ENCODE results near the gene RAB11FIP2. TPM values are rescaled to one million over a fixed set of nuclear protein-coding genes. Genes with fewer than 3 reads are reported as not detected.

Gene RAB11FIP2
- total RNA-seq, 1 donor = 28.5 TPM

DNA sequence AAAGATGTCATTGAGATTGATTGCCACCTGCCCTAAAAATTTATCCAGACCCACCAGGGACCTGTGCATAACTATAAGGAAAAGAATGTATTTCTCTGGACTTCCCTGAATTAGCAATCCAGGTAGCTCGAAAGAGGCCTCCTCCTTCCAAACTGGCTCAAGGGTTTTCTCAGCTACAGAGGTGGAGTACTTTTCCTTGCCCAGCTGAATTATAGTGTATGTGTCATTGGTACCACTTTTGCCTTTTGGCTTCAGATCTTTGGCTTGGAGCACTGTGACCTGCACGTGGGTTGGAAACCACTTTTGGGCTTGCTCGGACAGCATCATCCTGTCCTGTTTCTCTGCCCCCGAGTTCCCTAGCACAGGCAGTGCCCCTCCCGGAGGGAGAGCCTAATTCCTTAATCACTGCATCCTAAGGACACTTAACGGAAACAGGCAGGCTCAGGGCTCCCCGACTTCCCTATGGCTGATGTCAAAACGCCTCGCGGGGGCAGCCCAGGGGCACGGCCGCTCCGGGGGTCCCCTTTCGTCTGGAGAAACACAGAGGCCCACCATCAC is 825 bp downstream of the RAB11FIP2 start:
- H3K4me3 ChIP-seq (ENCODE audit: low read depth, low read length) = peak overlapping the region; percentile 76
- DNase-seq (ENCODE audit: low read depth) = peak; percentile 44
- TF ChIP-seq, protein P1, sequence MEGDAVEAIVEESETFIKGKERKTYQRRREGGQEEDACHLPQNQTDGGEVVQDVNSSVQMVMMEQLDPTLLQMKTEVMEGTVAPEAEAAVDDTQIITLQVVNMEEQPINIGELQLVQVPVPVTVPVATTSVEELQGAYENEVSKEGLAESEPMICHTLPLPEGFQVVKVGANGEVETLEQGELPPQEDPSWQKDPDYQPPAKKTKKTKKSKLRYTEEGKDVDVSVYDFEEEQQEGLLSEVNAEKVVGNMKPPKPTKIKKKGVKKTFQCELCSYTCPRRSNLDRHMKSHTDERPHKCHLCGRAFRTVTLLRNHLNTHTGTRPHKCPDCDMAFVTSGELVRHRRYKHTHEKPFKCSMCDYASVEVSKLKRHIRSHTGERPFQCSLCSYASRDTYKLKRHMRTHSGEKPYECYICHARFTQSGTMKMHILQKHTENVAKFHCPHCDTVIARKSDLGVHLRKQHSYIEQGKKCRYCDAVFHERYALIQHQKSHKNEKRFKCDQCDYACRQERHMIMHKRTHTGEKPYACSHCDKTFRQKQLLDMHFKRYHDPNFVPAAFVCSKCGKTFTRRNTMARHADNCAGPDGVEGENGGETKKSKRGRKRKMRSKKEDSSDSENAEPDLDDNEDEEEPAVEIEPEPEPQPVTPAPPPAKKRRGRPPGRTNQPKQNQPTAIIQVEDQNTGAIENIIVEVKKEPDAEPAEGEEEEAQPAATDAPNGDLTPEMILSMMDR (IDR thresholded peaks at IDR 0.05; ENCODE audit: insufficient read depth, low read depth, low read length) = no peak

DNA sequence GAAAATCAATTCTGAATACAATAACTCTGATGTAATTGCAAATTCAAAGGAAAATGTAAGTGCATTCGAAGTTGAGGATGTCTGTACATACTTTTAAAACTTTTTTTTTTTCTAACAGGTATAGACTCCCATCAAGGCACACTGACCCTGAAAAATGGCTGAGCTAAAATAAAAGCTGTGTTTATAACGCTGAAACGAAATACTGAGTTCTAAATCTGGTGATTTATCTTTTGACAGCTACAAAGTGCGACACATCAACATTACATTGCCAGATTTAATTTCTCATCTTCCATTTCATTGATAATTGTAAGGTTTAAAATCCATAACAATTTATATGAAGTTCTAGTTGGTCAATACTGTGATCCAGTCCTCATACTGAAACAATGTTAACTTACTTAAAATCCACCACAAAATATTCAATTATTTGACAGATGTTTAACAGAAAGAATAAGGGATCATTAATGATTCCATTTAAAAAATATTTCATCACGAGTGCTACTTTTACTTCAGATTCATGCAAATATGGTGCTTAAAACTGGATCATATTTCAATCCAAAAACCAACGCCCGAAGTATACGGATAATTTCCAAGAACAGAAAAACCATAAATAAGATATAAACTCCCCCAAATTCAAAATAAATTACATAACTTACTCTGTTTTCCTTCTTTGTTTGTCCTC is 1.4 kb downstream of the RAB11FIP2 start:
- H3K4me3 ChIP-seq (ENCODE audit: low read depth, low read length) = peak overlapping the region; percentile 76
- TF ChIP-seq, protein P1 (IDR thresholded peaks at IDR 0.05; ENCODE audit: insufficient read depth, low read depth, low read length) = no peak
- peak; percentile 30 for DNase-seq (ENCODE audit: low read depth)

DNA sequence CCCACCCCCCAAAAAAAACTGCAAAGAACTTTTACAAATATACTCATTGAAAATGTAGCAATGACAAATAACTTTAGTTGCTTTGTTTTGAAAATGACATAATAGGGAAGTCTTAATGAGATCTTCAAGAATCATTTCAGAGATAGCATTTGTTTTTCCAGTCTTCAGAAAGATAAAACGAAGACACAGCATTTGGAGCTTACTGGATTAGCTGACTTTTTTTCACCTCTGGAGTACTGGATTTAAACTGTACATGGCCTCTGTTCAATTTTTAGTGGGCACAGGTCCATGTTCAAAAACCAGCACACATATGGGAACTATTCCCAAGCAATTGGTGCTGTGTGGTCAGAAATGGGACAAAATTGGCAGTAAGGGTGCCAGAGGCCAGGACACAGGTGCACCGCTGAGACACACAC is 3.9 kb downstream of the RAB11FIP2 start:
- no peak overlapping the region for H3K4me3 ChIP-seq (ENCODE audit: low read depth, low read length)
- no peak for DNase-seq (ENCODE audit: low read depth)
- TF ChIP-seq, protein P1 (IDR thresholded peaks at IDR 0.05; ENCODE audit: insufficient read depth, low read depth, low read length) = no peak

DNA sequence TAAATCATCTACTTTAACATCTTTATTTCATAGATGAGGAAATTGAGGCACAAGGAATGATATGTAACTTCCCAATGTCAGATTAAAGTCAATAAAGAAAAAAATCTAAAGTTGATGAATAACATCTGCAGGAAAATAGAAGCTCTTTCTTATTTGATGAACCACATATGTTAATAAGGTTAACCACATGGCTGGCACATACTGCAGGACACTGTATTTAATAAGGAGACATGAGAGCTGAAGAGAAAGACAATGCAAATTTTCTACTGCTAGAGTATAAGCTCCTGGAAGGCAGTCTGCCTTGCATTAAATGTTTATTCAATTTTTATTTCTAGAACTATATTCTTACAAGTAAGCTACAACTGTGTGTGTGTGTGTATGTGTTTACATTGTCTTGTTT is 4.4 kb downstream of the RAB11FIP2 start:
- DNase-seq (ENCODE audit: low read depth) = no peak
- TF ChIP-seq, protein P1 (IDR thresholded peaks at IDR 0.05; ENCODE audit: insufficient read depth, low read depth, low read length) = no peak
- no peak overlapping the region for H3K4me3 ChIP-seq (ENCODE audit: low read depth, low read length)

DNA sequence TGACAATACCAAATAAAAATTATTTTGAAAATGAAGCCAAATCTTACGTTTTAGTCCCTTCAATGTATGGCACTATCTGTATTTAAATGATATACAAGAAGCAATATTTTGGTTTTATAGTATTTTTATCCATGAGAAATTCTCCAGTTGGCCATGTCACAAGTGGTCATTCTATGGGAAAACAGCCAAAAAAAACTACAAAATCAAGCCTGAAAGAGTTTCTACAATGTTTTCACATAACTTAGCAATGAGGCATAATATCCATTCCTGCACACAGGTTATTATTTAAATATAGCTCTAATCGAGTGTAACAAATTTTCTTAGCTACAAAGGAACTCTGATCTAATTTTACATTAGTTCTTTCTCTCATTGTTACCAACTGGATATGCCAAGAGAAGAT is 5.4 kb downstream of the RAB11FIP2 start:
- H3K4me3 ChIP-seq (ENCODE audit: low read depth, low read length) = no peak overlapping the region
- TF ChIP-seq, protein P1 (IDR thresholded peaks at IDR 0.05; ENCODE audit: insufficient read depth, low read depth, low read length) = no peak
- peak; percentile 29 for DNase-seq (ENCODE audit: low read depth)

DNA sequence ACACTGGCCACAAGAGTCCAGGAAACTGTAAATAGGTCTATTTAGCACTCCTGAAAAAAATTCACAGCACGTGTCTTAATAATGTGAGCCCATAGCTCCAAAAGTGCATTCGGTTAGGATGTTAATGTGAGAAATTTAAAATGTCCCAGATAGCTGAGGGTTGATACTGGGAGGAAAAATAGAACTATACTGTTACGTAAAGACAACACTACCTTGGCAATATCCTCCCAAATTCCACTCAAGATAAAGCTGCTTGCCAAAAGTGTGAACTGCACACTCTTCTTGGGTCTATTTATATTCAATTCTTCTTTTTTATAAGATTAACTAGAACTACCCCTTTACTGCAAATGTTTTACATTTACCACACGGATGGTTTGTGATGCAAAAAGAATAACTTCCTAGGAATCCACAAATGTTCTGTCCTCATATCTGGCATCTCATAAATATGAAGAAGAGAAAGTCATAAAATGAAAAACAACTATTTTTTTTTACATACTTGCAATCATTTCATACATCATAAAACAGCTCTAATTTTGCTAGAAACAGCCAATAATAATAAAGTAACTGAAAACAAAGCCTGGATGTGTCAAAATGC is 10.4 kb downstream of the RAB11FIP2 start:
- DNase-seq (ENCODE audit: low read depth) = peak; percentile 72
- H3K4me3 ChIP-seq (ENCODE audit: low read depth, low read length) = no peak overlapping the region
- TF ChIP-seq, protein P1 (IDR thresholded peaks at IDR 0.05; ENCODE audit: insufficient read depth, low read depth, low read length) = no peak

Data from fibroblast of villous mesenchyme (primary cell).